BJ (cell line): Measurements from ENCODE around the gene SHH. TPM values are rescaled to one million over a fixed set of nuclear protein-coding genes. Genes with fewer than 3 reads are reported as not detected.

Source experiments
- CTCF ChIA-PET: fragments of 350-600 bp; formaldehyde crosslinking; extraction: SDS; loops from one replicate; lab custom pipeline; 2021; ENCODE audit warnings: antibody characterized with exemption, inconsistent platforms; lab: Yijun Ruan, JAX
- POLR2A ChIA-PET: fragments of 300-600 bp; sonication (Branson Sonifier 250); formaldehyde crosslinking; extraction: SDS; loops from one replicate; lab custom pipeline; 2021; ENCODE audit warnings: antibody characterized with exemption; lab: Charles Lee
- DNase-seq: peaks from one replicate; pipeline ENCODE4 v3.0.0-alpha.2; 2011; ENCODE audit warnings: low read depth
- H3K27me3 ChIP-seq: 2 replicates; pipeline ENCODE4 v1.6.0; 2011; ENCODE audit warnings: low read length; ENCODE audit not compliant: control insufficient read depth, insufficient read depth
- H3K36me3 ChIP-seq: 2 replicates; pipeline ENCODE4 v1.5.1; 2011; ENCODE audit warnings: low read length; ENCODE audit not compliant: control insufficient read depth, insufficient read depth
- H3K4me3 ChIP-seq: 2 replicates; pipeline ENCODE4 v1.5.1; 2011; ENCODE audit warnings: low read depth, mild to moderate bottlenecking, control low read depth, low read length
- polyA plus RNA-seq: library from polyadenylated mRNA; depleted of rRNA; stranded (reverse); fragments of >200 nt; gene quantifications from 2 replicates; pipeline ENCODE4 v1.2.3, GENCODE V29; 2011
- TF ChIP-seq, protein P1 (sequence below): IDR thresholded peaks from 2 replicates; pipeline ENCODE4 v1.5.1; 2011; ENCODE audit warnings: low read depth, mild to moderate bottlenecking, control low read depth, inconsistent platforms, low read length, moderate library complexity; ENCODE audit not compliant: insufficient read depth

Gene SHH
- polyA plus RNA-seq, 1 experiment, result not detected

DNA sequence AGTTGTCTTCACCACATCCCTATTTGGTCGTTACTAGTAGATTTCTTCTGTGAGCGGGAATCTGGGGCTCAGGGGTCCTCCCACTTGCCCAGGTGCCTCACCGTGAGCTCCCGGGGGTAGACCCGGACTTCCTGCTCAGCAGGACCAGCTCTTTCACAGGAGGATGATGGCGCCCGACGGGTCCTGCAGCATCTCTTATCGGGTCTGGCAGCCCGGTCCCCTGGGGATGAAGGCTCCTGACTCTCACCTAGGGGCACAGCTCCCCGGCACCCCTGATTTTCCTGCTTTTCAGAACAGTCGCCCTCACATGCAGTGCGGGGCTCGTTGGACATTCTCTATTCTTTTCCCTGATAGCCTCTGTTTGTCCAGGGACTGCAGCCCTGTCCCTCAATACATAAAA, 33.0 kb upstream of the SHH start:
- no peak for DNase-seq
- Histone ChIP-seq H3K27me3 (no peaks in the 10 kb centered on the region), H3K36me3 (no peaks in the 10 kb centered on the region), H3K4me3 (no peak overlapping the region)
- TF ChIP-seq, protein P1, sequence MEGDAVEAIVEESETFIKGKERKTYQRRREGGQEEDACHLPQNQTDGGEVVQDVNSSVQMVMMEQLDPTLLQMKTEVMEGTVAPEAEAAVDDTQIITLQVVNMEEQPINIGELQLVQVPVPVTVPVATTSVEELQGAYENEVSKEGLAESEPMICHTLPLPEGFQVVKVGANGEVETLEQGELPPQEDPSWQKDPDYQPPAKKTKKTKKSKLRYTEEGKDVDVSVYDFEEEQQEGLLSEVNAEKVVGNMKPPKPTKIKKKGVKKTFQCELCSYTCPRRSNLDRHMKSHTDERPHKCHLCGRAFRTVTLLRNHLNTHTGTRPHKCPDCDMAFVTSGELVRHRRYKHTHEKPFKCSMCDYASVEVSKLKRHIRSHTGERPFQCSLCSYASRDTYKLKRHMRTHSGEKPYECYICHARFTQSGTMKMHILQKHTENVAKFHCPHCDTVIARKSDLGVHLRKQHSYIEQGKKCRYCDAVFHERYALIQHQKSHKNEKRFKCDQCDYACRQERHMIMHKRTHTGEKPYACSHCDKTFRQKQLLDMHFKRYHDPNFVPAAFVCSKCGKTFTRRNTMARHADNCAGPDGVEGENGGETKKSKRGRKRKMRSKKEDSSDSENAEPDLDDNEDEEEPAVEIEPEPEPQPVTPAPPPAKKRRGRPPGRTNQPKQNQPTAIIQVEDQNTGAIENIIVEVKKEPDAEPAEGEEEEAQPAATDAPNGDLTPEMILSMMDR, result no peak
- ChIA-PET POLR2A (no interaction called here), CTCF (no interaction called here)

DNA sequence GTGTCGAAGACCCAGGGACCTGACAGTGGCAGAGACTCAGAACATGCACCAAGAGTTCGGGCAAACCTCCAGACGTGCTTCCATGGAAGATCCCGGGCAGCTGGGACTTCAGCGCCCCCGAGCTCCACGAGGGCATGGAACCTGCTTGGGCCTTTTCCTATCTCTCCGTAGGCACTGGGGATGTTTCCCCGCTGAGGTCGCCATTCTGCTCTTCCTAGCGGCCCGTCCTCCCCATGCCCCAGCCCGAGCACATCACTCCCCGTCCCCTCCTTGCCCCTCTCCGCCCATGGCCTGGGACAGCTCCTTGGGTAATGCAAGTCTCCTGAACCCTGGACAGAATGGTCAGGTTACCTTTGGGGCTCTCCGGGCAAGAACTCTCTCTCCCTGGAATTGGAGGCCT, 32.3 kb upstream of the SHH start:
- DNase-seq, result no peak
- TF ChIP-seq, protein P1, result no peak
- H3K36me3 ChIP-seq, result no peaks in the 10 kb centered on the region
- no peaks in the 10 kb centered on the region for H3K27me3 ChIP-seq
- POLR2A ChIA-PET, result no interaction called here
- CTCF ChIA-PET, result no interaction called here
- no peak overlapping the region for H3K4me3 ChIP-seq

DNA sequence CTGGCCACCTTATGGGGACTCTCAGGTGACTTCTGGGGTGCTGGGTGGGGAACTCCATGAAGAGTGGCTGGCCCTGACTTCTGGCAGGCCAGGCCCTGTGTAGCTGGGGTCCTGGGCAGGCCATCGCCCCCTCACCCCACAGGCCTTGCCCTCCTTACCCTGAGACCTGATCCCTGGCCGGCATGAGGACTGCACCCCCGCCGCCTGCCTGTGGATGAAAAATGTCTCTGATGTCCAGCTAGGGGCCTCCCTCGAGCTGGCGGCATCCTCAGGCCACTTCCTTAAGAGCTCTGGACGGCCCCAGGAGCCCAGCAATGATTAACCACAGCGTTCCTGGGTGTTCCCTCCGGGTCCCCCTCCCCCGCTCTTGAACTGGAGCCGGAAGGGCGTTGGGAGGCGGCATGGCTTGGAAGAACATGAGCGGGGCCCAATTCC, 31.8 kb upstream of the SHH start:
- Histone ChIP-seq H3K4me3 (no peak overlapping the region), H3K27me3 (no peaks in the 10 kb centered on the region), H3K36me3 (no peaks in the 10 kb centered on the region)
- no peak for DNase-seq
- ChIA-PET CTCF (no interaction called here), POLR2A (no interaction called here)
- TF ChIP-seq, protein P1, result no peak

DNA sequence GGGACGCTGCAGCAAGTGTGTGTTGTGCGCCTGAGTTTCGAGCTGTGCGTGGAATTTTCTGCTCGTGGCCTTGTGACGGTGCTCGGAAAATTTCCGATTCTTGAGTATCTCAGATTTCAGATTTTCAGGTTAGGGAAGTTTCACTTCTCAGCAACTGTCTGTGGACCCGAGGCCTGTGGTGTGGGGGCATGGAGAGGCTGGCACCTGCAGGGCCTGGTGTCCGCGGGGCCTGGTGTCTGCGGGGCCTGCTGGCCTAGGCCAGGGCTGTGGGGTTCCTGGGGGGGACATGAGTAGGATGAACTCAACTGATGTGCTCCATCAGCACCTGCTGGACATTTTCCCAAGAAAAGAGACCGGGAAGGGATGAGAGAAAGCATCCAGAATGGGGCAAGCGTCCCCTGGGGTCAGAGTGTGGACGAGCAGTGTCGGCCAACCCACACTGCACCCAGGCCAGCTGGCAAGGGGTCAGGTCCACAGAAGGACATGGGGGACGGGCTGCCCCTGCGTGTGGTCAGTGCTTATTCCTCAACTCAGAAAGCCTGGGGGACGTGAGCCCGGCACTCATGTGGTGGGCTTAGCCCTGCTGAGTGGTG, 31.3 kb upstream of the SHH start:
- DNase-seq, result no peak
- no peaks in the 10 kb centered on the region for H3K27me3 ChIP-seq
- POLR2A ChIA-PET, result no interaction called here
- H3K4me3 ChIP-seq, result no peak overlapping the region
- H3K36me3 ChIP-seq, result no peaks in the 10 kb centered on the region
- TF ChIP-seq, protein P1, result no peak
- CTCF ChIA-PET, result no interaction called here

DNA sequence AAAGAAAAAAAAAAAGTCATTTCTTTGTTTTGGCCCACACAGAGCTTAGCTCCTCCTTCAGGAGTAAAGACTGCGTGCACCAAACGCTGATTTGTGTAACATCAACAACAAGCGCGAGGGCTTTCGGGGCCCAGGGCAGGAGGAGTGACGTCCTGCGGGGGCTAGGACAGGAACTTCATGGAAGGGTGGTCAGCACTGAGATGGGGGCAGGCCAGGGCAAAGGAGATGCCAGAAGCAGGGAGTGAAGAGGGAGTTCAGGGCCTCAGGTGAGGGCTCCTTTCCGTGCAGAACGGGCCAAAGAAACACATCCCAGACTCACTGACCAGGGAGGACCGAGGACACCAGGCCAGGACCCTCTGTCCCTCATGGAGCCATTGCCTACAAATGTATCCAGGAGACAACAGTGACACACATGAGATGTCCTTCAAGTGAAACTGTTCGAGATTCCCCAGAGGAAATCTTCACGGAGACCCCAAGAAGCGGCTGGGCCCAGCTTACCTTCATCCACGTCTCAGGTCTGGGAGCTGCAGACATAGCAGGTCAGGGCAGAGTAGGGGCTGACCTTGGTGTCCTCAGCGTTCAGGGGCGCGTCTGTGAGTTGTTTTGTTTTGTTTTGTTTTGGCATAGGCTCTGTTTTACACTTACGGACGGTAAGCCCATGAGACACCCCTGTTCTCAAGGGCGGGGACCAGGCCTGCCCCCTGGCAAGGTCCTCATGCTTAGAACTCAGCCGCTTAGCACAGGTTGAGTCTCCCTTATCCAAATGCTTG, 30.4 kb upstream of the SHH start:
- H3K27me3 ChIP-seq, result no peaks in the 10 kb centered on the region
- CTCF ChIA-PET, result no interaction called here
- POLR2A ChIA-PET, result no interaction called here
- H3K36me3 ChIP-seq, result no peaks in the 10 kb centered on the region
- no peak for DNase-seq
- H3K4me3 ChIP-seq, result no peak overlapping the region
- TF ChIP-seq, protein P1, result no peak
